Right kidney (tissue), 9 donors: ENCODE results near the gene ZNF619.
A peak's percentile ranks its signal among the peaks of the same experiment; 100 is the strongest.
"Not testable (repeated sequence)": the region's sequence is repeated elsewhere in the genome, so short reads cannot be mapped to it uniquely, and the experiment has no call there.

Experiments
- DNase-seq: peaks from one replicate; pipeline ENCODE4 v3.0.0-alpha.2; 2016
- long read RNA-seq, 8 donors: transcript quantifications; one replicate each; lab custom pipeline, GENCODE V29; 2026

ZNF619 gene
- long read RNA-seq, donor 1 = 0 reads
- long read RNA-seq, donor 2 = 0 reads
- long read RNA-seq, donor 3 = 0 reads
- long read RNA-seq, donor 4, partial matches to known transcripts = 0 of 1 reads
- long read RNA-seq, donor 4, other reads (novel, unspliced or antisense) = 0 of 1 reads
- long read RNA-seq, donor 5 = 0 reads
- long read RNA-seq, donor 6, partial matches to known transcripts = 0 of 1 reads
- long read RNA-seq, donor 6, other reads (novel, unspliced or antisense) = 0 of 1 reads
- long read RNA-seq, donor 7, partial matches to known transcripts = 0 of 1 reads
- long read RNA-seq, donor 7, other reads (novel, unspliced or antisense) = 0 of 1 reads
- long read RNA-seq, donor 8 = 0 reads

- DNase-seq = peak; percentile 92
Observed at GRCh38 chr3:40476478-40477470, at the start of gene ZNF619. ZNF619 (plus strand) TSS chr3:40477122; CDS start chr3:40477980, 858 bp downstream.

GRCh38 chr3:40432793-40433192 lies 44.1 kb upstream of the ZNF619 start:
- no peak for DNase-seq

- no peak for DNase-seq
Observed at GRCh38 chr3:40437889-40438288, 39.0 kb upstream of the ZNF619 start.

- no peak for DNase-seq
Observed at GRCh38 chr3:40445062-40445461, 31.9 kb upstream of the ZNF619 start.

- DNase-seq = no peak
Observed at GRCh38 chr3:40445880-40446279, 31.0 kb upstream of the ZNF619 start.

- DNase-seq = no peak
Observed at GRCh38 chr3:40450438-40450837, 26.5 kb upstream of the ZNF619 start.

- DNase-seq = no peak
Observed at GRCh38 chr3:40451551-40451950, 25.4 kb upstream of the ZNF619 start.

GRCh38 chr3:40452057-40452456 lies 24.9 kb upstream of the ZNF619 start:
- no peak for DNase-seq

- DNase-seq = no peak
Observed at GRCh38 chr3:40452562-40452875, 24.4 kb upstream of the ZNF619 start.

- DNase-seq = peak; percentile 94
Observed at GRCh38 chr3:40452876-40453730, 23.8 kb upstream of the ZNF619 start.

GRCh38 chr3:40453933-40454332 lies 23.0 kb upstream of the ZNF619 start:
- no peak for DNase-seq

GRCh38 chr3:40455328-40455727 lies 21.6 kb upstream of the ZNF619 start:
- DNase-seq = no peak

GRCh38 chr3:40456279-40456939 lies 20.5 kb upstream of the ZNF619 start:
- DNase-seq = no peak

- DNase-seq = peak; percentile 94
Observed at GRCh38 chr3:40456940-40457823, 19.7 kb upstream of the ZNF619 start, which contains the start of gene RPL14. RPL14 (plus strand) TSS chr3:40457339; CDS start chr3:40457472, 133 bp downstream.

- no peak for DNase-seq
Observed at GRCh38 chr3:40458473-40458872, 18.4 kb upstream of the ZNF619 start.

GRCh38 chr3:40460481-40460880 lies 16.4 kb upstream of the ZNF619 start:
- DNase-seq = not testable (repeated sequence)

GRCh38 chr3:40461161-40461560 lies 15.8 kb upstream of the ZNF619 start:
- no peak for DNase-seq

GRCh38 chr3:40462838-40463237 lies 14.1 kb upstream of the ZNF619 start:
- DNase-seq = not testable (repeated sequence)

GRCh38 chr3:40463579-40463978 lies 13.3 kb upstream of the ZNF619 start:
- DNase-seq = no peak

- DNase-seq = no peak
Observed at GRCh38 chr3:40464339-40465110, 12.4 kb upstream of the ZNF619 start.
